ENCODE results near the gene SRSF4.
A peak's percentile ranks its signal among the peaks of the same experiment; 100 is the strongest.
"Not testable (repeated sequence)": the region's sequence is repeated elsewhere in the genome, so short reads cannot be mapped to it uniquely, and the experiment has no call there.

SRSF4 gene

GRCh38 chr1:29126198-29126597 is 55.5 kb downstream of the SRSF4 start:
- H3K4me3 ChIP-seq (ENCODE audit: low read depth, low read length): no peak overlapping the region

- no peak overlapping the region for H3K4me3 ChIP-seq (ENCODE audit: low read depth, low read length)
Observed at GRCh38 chr1:29125788-29126187, 55.9 kb downstream of the SRSF4 start.

GRCh38 chr1:29125237-29125641 is 56.5 kb downstream of the SRSF4 start:
- no peak overlapping the region for H3K4me3 ChIP-seq (ENCODE audit: low read depth, low read length)

GRCh38 chr1:29124366-29125236 is 57.1 kb downstream of the SRSF4 start:
- H3K4me3 ChIP-seq (ENCODE audit: low read depth, low read length): peak overlapping the region; percentile 67

DNA sequence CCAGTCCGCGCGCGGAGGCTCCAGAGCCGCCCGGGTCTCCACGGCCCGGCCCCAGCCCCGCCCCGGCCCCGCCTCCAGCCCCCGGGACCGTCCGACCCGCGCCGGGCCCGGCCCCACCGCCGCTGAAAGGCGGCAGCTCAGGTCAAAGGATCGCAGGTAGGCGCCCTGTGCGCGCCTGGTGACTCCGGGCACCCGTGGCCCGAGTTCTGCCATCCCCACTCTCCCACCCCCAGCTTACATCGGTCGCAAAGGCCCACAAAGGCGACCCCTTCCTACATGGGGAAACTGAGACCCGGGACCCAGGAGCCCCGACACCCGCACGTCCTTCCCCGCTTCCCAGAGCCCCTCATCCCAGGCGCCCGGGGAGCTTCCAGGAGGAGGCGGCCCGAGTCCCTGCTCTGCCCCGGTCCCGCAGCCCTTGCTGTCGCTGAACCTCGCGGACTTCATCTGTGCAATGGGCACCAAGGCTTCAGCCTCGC is 57.8 kb downstream of the SRSF4 start, which contains the start of gene TMEM200B:
Gene TMEM200B, minus strand, starts transcription at position 17 of the 479 bp plus-strand sequence. CDS start 2,075 bp downstream, outside the sequence.
- peak within 1 kb of the TSS; percentile 67 for H3K4me3 ChIP-seq (ENCODE audit: low read depth, low read length)

DNA sequence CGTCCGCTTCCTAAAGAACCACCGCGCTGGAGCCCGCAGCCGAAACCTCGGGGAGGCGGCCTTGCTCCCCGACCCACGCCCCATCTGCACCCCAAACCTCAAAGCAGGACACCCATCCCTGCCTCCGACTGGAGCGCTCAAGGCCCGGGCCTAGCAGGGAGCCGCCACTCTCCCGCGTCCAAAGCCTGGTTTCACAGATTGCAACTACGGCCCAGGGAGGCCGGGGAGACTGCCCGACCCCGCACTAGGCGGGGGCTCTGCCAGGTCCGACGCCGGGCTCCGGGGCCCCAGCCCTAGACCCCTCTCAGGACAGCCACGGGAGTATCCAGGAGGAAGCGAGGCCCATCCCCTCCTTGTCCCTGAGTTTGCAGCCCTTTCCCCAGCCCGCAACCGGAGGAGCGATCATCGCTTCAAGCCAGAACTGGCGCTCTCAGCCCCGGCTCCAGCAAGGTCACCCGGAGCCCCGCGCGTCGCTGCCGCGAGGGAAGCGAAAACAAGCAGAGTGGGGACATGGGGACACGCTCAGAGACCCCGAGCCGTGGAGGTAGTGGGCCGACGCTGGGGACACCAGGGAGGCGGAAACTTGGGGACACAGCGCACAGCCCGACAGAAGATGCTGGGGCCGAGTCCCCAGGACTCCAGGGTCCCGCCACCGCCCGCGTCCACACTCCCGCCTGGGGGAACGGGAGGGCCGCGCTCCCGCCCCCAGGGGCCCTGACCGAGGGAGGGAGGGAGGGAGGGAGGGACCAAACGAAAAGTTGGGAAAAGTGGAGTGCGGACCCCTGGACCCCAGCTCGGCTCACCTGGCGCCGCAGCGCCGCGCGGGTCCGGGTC is 58.4 kb downstream of the SRSF4 start:
- peak overlapping the region; percentile 67 for H3K4me3 ChIP-seq (ENCODE audit: low read depth, low read length)

DNA sequence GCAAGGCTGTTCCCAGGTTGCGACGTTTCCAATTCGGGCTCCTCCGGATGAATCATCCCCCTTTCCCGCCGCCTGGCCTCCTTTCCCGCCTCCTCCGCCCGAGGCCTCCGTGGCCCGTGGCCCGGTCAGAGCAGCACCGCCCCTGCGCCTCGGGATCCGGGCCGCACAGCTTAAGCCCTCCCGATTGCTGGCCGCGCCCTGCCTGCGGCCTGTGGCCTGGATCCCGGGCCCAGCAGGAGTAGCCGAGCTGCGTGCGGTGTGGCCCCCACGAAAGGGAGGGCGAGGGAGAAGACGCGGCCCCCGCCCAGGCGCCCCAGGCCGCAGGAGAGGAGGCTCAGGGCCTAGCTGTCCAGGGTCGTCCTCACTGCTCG is 59.0 kb downstream of the SRSF4 start:
- H3K4me3 ChIP-seq (ENCODE audit: low read depth, low read length): peak overlapping the region; percentile 67

DNA sequence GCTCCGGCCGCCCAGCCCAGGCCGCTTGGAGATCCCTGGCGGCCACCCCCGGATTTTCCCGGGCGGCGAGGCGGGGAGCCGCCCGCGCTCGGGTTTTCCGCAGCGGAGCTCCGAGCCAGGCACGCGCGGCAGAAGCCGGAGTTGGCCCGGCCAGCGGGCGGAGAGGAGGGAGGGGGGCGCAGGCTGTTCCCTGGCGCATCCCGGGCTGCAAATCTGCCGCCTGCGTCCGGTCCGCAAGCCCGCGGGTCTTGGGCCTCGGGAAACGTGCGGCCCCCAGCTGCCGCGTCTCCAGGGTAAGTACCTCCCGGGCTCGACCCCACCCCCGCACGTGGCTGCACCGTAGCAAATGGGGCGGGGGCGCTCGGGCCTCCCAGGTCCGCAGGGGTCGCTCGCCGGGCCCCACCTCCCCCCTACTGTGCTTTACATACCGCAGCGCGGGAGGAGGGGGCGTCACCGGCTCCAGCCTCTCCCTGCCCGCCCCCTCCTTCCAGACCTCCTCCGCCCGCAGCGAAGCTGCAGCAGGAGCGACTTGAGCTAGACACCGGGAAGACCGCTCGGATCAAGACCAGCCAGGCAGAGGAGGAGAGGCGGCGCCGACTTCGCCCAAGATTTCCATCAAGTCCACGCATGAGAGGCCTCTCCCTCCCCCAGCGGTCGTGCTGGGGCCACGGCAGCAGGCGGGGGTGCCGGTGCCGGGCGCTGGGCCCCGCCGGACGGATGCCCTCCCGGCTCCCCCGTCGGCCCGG is 59.6 kb downstream of the SRSF4 start:
- H3K4me3 ChIP-seq (ENCODE audit: low read depth, low read length): peak overlapping the region; percentile 67

DNA sequence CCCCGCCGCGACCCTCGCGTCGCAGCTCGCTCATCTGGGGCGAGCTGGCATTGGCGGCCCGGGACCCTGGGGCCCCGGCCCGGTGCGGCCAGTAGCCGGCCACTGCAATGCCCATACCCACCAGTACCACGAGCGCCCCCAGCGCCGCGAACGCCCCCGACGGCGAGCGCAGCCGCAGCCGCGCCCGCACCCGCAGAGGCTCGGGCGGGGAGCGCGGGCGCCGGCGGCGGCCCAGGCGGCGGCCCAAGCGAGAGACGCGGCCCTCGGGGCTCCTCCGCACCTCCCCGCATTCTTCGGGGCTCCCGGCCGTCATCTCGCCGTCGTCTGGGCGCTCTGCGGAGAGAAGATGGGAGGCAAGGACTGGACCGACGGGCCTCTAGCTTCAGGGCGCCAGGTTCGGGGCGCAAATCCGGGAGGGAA is 60.2 kb downstream of the SRSF4 start:
- H3K4me3 ChIP-seq (ENCODE audit: low read depth, low read length): peak overlapping the region; percentile 67

DNA sequence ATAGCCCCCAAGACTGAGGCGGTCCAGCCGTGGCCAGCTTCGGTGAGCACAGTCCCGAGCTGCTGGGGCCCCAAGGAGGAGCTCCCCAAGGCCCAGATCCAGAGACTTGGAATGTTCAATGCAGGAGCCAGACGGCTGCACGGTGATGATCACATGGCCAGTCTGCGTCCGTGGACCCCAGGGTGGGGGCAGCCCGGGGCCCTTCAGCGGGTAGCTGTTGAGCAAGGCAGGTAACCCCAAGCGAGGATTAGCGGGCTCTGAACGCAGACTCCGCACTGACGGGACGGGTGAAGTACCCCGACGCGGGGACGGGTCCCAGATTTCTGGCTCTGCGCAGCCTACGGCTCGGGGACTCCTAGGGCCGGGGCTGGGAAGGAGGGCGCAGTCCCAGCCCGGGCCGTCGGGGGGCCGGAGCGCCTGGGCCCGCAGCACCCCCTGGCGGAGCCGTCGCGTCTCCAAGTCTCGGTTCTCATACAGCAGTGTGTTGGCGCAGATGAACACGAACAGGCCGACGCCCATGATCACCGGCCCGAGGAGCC is 60.7 kb downstream of the SRSF4 start:
- no peak overlapping the region for H3K4me3 ChIP-seq (ENCODE audit: low read depth, low read length)

- no peak overlapping the region for H3K4me3 ChIP-seq (ENCODE audit: low read depth, low read length)
Observed at GRCh38 chr1:29120367-29120766, 61.3 kb downstream of the SRSF4 start.

- H3K4me3 ChIP-seq (ENCODE audit: low read depth, low read length): no peak overlapping the region
Observed at GRCh38 chr1:29119121-29119929, 62.4 kb downstream of the SRSF4 start.

DNA sequence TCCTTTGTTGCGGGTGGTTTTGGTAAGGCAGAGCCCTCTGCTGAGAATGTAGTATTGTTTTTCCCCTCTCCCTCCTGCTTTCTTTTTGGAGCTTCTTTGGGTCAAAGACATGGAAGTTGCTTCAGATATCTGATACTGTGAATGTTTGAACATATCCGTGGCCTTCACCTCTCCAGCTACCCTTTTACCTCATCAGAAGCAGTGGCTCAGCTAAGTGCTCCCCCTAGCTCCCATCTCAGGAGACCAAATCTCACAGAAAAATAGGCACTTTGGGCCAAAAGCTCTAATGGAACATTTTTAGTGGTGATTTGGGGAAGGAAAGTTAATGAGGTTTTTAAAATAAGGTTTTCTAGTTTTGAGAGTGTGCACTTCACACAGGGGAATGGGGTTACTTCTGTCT is 64.3 kb downstream of the SRSF4 start:
- no peak overlapping the region for H3K4me3 ChIP-seq (ENCODE audit: low read depth, low read length)

DNA sequence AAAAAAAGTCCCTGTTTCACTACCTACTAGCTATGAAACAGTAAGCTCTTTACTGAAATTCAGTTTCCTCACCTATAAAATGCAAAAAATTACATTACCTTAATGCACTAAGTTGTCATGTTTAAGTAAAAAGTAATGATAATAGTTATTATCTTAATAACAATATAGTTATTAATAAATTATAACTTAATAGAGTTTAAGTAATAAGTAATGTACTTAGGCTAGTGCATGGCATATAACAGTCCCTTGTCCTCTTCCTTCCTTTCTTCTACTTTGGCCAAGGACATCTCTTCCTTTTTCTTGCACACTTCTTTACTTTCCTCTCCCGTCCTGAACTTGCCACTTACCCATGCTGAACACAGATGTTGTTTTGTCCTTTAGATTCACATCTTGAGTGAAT is 67.0 kb downstream of the SRSF4 start:
- no peak overlapping the region for H3K4me3 ChIP-seq (ENCODE audit: low read depth, low read length)

DNA sequence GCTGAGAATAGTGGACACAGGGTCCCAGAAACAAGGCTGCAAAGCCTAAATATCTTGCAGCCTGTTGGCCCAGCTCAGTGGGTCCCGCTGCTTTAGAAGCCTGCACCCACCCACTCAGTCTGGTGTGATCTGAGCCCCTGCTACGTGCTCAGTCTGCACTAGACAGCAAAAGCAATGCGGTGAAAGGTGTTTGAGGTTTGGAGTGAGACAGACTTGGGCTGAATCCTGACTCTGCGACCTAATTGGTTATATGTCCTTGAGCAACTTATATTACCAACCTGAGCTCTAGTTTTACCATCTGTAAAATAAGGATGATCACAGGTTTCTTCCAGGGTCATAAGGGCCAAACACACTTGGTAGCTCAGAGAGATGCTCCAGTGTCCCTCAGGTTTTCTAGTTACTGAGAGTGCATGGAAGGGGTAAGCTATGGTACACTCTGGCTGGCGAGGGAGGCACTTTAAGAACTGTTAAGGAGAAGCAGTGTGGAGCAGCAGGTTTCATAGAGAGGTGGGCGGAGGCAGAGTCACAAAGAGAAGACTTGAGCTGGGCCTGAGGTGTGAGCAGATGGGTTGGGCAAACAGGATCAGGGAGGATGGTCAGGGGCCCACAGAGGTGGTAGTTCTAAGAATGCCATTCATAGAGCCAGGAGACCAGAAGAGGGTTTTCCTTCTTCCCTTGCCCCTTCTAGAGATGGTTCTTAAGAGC is 68.1 kb downstream of the SRSF4 start:
- H3K4me3 ChIP-seq (ENCODE audit: low read depth, low read length): no peak overlapping the region

GRCh38 chr1:29112705-29113412 is 68.8 kb downstream of the SRSF4 start:
- no peak overlapping the region for H3K4me3 ChIP-seq (ENCODE audit: low read depth, low read length)

DNA sequence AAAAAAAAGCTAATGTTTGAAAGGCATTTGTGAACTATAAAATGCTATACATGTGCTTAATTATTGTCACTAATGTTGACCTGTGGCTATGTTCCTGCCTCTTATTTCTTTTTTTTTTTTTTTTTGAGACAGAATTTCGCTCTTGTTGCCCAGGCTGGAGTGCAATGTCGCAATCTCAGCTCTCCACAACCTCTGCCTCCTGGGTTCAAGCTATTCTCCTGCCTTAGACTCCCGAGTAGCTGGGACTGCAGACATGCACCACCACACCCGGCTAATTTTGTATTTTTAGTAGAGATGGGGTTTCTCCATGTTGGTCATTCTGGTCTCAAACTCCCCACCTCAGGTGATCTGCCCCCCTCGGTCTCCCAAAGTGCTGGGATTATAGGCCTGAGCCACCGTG is 73.7 kb downstream of the SRSF4 start:
- H3K4me3 ChIP-seq (ENCODE audit: low read depth, low read length): not testable (repeated sequence)

GRCh38 chr1:29105822-29106221 is 75.9 kb downstream of the SRSF4 start:
- H3K4me3 ChIP-seq (ENCODE audit: low read depth, low read length): no peak overlapping the region

DNA sequence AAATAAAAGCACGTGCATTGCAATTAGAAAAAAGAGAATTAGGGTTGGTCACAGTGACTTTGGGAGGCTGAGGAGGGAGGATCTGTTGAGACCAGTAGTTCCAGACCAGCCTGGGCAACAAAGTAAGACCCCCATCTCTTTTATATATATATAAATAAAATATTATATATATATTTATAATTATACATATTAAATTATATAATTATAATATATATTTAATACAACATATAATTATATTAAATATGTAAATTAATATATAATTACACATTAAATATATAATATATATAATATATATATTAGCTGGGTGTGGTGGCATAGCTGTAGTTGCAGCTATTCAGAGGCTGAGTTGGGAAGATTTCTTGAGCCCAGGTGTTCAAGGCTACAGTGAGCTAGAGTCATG is 81.2 kb downstream of the SRSF4 start:
- no peak overlapping the region for H3K4me3 ChIP-seq (ENCODE audit: low read depth, low read length)

All from iPS-11a (cell line).